ENCODE results near the gene SLC7A9.
"Not testable (repeated sequence)": the region's sequence is repeated elsewhere in the genome, so short reads cannot be mapped to it uniquely, and the experiment has no call there.

Gene SLC7A9

DNA sequence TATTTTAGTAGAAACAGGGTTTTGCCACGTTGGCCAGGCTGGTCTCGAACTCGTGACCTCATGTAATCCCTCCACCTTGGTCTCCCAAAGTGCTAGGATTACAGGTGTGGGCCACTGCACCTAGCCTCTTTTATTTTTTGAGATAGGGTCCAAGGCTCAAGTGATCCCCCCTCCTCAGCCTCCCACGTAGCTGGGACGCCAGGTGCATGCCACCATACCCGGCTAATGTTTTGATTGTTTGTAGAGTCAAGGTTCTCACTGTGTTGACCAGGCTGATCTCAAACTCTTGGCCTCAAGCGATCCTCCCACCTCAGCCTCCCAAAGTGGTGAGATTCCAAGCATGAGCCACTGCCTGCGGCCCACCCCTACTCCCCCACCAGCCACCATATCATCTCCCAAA is 6.3 kb downstream of the SLC7A9 start:
- no peak for DNase-seq

DNA sequence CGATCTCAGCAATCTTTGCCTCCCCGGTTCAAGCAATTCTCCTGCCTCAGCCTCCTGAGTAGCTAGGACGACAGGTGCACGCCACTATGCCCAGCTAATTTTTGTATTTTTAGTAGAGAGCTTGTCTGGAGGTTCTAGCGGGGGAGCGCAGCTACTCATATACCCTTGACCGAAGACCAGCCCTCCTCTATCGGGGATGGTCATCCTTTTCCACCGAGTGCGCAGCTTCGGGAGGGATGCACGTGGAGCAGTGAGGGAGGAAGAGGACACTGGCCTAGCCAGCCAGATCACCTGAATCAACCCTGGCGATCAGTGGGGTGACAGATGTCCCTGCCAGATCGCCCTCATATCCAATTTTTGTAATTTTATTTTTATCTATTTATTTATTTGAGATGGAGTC is 6.8 kb downstream of the SLC7A9 start:
- DNase-seq, result no peak

DNA sequence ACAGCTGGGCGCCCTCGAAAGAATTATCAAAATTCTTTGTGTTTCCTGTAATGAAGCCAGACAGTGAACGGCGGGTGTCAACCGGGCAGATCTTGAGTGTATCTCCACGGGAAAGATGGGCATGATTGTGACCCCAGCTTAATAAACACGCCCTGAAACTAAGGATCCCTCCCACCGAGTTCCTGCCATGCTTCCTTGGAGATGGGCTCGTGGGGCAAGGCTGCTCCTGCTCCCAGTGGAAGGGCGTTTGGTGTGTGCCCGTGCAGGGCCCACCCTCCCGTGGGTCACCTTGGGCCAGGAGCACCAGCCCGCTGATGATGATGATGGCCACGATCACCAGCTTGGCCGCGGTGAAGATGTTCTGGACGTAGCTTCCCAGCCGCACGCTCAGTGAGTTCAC is 7.4 kb downstream of the SLC7A9 start:
- no peak for DNase-seq

DNA sequence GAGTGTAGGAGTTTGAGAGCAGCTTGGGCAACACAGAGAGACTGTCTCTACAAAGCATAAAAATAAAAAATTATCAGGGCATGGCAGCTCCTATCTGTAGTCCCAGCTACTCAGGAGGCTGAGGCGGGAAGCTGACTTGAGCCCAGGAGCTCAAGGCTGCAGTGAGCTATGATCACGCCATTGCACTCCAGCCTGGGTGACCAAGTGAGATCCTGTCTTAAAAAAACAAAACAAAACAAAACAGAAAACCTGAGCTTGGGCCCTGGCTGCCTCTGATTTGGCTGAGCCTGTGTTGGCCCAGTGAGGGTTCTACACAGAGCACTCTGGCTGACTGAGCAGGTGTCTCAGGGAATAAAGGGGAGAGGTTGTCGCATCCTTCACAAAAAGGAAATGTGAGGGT is 8.0 kb downstream of the SLC7A9 start:
- DNase-seq, result no peak

DNA sequence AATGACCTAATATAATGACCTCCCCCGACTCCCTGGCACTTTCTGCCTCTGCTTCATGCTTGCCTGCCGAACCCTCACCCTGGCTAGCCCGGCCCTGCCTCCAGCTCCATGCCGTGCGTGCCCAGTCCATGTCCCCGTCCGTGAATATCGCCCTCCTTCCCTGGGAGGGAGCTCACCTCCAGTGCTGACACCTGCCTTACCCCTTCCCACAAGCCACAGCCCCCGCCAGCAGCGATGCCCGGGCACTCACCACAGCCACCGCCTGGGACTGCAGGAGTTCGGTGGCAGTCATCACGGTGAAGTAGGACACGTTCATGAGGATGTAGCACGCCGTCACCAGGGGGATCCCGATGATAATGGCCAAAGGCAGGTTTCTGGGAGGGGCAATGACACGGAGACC is 10.0 kb downstream of the SLC7A9 start:
- DNase-seq, result no peak

DNA sequence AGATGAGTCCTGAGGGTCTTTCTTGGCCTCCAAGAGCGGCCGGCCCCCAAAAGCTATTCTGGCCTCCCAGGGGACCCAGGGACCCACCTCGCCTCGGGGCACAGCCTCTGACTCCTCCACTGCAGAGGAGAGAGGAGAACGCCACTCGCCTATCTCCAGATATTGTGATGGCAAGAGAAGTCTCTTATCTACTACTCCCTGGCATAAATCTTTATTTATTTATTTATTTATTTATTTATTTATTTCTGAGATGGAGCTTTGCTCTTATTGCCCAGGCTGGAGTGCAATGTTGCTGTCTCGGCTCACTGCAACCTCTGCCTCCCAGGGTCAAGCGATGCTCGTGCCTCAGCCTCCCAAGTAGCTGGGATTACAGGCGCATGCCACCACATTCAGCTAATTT is 11.0 kb downstream of the SLC7A9 start:
- DNase-seq, result no peak

DNA sequence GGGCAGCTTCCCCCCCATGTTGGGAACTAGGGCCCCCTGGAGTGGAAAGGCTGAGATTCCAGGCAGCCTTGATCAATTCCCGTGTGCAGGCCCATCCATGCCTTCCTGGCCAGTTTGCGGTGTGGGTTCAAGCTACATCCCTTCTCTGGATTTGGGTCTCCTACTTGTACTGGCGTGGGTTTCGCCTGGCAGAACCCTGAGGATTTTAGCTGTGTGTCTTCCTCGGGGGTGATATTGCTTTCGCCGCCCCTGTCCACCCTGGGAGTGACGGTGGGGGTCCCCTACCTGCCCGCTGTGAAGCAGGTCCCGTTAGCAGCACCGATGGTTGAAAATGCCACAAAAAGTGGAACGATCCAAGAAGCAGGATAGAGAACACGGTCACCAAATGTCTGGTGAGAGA is 11.4 kb downstream of the SLC7A9 start:
- no peak for DNase-seq

DNA sequence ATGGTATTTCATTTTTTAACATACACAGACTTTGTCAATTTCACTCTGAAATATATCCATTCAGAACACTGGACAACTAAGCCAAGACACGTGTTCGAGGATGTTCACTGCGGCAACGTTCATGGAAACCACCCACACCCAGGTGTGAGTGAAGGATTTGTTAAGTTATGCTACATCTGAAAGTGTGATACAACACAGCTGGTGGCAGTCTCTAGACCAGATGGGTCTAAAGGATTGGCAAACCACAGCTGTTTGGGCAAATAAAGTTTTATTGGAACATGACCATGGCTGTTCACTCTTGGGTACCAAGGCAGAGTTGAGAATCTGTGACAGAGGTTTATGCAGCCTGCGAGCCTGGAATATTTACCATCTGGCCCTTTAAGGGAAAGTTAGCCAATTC is 12.0 kb downstream of the SLC7A9 start:
- DNase-seq, result no peak

DNA sequence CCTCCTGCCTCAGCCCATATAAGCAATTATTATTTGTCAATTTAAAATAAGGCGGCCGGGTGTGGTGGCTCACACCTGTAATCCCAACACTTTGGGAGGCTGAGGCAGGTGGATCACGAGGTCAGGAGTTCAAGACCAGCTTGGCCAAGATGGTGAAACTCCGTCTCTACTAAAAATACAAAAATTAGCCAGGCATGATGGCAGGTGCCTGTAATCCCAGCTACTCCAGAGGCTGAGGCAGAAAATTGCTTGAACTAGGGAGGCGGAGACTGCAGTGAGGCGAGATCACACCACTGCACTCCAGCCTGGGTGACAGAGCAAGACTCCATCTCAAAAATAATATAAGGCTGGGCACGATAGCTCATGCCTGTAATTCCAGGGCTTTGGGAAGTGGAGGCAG is 12.7 kb downstream of the SLC7A9 start:
- DNase-seq, result not testable (repeated sequence)

DNA sequence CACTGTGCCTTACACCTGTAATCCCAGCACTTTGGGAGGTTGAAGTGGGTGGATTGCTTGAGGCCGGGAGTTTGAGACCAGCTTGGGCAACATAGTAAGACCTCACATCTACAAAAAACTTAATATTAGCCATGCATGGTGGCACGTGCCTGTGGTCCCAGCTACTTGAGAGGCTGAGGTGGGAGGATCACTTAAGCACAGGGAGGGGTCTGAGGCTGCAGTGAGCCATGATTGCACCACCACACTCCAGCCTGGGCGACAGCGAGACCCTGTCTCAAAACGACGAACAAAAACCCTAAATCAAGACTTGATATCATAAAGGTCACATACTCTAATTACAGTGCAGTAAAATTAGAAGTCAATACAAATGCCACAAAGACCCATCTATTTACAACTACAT is 17.4 kb downstream of the SLC7A9 start:
- DNase-seq, result no peak

DNA sequence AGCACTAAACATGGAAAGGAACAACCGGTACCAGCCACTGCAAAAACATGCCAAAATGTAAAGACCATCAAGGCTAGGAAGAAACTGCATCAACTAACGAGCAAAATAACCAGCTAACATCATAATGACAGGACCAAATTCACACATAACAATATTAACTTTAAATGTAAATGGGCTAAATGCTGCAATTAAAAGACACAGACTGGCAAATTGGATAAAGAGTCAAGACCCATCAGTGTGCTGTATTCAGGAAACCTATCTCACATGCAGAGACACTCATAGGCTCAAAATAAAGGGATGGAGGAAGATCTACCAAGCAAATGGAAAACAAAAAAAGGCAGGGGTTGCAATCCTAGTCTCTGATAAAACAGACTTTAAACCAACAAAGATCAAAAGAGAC is 21.5 kb downstream of the SLC7A9 start:
- DNase-seq, result not testable (repeated sequence)

DNA sequence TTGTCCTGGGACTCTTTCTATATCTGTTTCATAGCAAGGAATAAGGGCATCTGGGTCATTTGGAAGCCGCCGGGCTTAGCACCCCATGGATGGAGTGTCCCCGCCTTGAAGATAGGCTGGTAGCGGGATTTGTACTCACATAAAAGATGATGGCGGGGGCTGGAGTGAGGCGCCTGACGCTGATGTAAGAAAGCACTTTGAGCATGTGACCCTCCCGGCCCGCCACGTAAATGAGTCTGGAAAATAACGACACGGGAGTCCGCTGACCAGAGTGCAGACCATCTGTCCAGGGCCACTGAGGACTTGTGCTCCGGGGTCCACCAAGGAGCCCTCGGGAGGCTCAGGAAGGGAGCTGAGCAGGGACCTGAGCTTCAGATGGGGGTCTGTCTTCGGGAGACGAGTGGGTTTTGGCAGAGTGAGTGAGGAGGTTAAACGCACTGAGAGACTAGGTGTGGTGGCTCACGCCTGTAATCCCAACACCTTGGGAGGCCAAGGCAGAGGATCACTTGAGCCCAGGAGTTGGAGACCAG is 25.8 kb downstream of the SLC7A9 start:
- no peak for DNase-seq

DNA sequence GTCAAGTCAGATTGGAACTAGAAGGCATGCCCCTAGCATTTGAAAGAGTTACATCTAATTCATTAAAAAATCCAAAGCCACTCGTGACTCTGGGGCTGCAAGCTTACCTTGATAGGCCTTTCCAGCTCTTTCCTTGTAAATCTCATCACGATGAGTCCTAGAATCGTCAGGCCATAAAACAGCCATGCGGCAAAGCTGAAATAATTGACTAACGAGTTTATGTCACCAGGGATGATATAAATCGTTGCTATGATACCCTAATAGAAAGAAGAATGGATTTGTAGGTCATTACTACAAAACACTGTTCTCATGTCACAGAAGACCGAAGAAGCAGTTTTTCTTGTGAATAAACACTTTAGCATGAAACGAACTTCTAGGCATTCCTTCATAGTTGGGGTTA is 27.5 kb downstream of the SLC7A9 start:
- DNase-seq, result no peak

DNA sequence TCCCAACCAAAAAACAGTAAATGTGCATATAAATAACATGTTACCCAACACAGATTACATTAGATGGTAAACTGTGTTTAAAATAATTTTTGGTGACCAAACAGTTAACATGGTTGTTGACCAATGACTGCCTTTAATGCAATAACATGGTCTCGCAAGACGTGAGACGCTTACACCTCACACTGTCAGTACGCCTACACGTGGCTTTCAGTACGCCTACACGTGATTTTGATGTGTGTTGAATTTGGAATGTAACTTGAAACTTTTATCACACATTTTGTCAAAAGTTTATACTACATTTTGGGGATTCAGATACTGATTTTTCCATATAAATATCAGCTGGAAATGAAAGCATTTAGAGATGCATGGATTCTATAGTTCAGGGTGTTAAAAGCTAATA is 32.0 kb downstream of the SLC7A9 start:
- no peak for DNase-seq

DNA sequence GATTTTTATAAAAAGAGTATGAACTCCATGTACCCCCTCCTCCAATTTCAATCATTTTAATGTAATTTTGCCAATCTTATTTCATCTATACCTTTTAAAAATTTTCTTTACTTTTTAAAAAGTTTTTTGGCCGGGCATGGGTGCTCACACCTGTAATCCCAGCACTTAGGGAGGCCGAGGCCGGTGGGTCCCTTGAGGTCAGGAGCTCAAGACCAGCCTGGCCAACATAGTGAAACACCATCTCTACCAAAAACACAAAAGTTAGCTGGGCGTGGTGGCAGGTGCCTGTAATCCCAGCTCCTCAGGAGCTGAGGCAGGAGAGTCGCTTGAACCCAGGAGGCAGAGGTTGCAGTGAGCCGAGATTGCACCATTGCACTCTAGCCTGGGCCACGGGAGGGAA is 36.2 kb downstream of the SLC7A9 start:
- not testable (repeated sequence) for DNase-seq

DNA sequence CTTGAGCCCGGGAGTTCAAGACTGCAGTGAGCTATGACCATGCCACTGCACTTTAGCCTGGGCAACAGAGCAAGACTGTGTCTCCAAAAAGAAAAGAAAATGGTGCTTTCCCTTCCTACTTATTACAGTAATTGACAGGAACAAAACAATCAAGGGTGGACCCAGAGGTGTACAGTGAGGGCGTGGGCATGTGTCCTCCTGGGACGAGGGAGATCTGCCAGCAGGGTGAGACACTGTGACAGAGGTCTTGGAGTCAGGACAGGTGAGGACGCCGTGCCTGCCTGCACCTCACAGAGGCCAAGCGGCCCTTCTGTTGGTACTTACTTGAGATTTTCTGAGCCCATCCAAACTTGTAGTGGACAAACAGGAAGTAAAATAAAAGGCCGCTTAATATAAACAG is 36.7 kb downstream of the SLC7A9 start:
- DNase-seq, result not testable (repeated sequence)

DNA sequence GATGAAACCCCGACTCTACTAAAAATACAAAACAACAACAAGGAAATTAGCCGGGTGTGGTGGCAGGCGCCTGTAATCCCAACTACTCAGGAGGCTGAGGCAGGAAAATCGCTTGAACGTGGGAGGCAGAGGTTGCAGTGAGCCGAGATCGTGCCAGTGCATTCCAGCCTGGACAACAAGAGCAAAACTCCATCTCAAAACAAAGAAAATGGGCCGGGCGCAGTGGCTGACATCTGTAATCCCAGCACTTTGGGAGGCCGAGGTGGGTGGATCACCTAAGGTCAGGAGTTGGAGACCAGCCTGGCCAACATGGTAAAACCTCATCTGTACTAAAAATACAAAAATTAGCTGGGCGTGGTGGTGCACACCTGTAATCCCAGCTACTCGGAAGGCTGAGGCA is 37.5 kb downstream of the SLC7A9 start:
- DNase-seq, result not testable (repeated sequence)

DNA sequence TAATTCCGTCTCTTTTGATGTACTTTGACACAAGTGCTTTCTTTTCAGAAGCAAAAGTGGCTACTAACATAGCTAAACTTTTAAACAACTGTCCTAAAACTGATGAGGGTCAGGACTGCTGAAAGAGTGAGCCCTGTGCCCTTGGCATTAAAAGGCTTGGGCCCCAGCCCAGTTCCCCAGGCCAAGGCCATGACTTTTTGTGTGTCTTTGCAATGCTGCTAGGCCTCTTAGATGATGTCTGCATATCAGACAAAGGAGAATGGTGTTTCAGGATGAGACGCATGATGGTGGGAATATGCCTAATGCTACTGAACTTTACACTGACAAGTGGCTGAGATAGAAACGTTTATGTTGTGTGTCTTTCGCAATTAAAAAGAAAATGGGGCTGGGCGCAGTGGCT is 38.0 kb downstream of the SLC7A9 start:
- no peak for DNase-seq

DNA sequence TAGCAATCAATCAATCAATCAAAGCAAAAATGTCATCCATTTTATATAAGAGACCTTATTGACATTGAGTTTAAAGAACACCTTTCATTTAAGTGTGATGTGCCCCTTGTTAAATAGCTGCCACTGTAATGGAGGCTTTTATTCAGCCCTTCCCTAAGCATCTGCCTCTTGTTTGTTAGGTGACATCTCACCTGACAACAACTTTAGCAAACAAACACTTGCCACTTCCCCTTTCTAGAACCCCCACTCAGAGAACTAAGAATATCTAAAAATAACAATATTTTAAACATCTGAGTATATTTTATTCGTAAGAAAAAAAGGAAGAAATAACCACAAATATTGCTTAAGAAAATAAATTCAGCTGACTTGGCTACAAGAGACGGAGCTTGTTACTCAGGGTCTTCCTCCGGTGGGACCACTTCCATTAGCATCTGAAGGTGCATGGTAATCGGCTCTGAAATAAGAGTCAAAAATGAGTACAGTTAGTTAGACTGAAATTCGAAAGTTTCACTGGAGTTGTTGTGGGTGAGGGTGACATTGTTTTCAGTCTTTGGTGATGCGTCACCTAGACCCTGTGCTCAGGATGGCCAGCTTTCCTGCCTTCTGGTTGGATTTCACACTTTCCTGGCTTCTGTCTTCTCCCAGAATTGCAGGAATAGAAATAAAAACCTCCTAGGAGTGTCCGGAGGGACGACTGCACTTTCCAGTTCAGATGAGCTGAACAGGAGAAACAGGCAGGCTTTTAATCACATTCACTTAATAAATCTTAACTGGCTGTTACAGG is 39.1 kb downstream of the SLC7A9 start:
- no peak for DNase-seq

DNA sequence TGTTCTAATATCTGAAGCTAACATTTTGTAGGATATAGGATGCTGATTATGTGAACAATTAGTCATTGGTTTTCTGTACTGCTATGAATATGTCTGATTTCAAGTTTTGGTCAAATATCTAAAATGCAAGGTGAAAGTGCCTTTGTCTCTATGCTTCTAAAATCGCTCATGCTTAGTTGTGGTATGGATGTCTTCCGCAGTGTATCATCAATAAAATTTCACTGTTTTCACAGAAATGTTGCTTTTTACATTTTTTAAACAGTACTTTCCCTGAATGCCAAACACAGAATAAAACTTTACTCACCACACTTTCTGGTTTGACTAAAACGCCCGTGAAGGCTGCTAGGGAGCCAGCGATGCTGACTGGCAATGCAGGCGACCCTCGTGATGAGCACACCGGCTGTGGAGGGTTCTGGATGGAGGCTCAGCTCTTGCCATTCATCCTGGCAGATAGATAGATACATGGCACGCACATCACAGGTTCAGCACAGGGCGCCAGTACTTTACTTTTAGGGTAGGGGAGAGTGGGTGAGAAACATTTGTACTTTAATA is 40.1 kb downstream of the SLC7A9 start:
- DNase-seq, result no peak

DNA sequence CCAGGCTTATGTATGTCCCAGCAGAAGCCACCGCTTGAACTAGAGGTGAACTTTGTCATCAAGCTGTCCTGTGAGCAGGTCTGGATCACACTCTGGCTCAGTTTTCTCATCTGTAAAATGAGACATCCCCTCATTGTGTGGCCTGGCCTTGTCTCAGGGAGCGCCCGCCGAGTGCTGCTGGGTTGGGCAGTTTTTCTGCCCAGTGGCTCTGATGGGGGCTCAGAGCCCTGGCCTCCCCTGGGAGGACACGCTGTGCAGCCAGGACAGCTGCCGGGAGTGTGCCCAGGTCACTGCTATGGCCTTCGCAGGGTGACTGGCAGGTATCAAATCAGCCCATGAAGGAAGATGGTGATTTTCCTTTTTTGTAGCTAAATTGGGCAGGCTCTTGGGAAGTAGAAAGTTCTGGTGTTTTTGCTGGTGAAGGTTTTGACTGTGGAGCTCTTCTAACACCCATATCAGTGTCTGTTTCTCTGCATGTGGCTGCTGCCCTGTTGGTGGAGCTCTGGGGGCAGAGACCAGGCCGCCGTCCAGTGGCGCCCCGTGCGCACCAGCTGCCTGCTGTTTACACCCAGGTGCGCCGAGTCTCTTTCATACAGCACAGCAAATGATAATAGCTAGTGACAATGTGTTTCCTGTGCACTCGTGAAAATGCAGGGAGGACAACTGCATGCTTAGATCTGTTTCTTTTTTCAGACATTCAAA is 40.8 kb downstream of the SLC7A9 start:
- no peak for DNase-seq

DNA sequence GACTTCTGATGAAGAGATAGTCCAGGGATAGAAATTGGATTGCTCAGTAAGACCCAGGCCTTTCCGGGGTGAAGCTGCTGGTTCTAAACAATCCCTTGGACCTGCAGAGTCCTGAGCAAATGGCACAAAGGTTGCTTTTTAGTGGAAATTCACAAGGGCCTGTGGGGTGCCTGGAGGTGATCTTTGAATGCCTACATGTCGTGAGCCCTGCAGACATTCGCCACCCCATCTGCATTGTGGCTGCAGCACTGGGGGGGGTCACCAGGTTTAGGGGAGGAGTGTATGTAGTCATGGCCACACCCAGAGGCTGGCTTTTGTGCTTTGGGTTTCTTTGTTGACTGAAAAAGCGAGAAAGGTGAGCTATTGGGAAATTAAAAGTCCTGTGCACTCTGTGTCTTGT is 41.4 kb downstream of the SLC7A9 start:
- DNase-seq, result no peak

DNA sequence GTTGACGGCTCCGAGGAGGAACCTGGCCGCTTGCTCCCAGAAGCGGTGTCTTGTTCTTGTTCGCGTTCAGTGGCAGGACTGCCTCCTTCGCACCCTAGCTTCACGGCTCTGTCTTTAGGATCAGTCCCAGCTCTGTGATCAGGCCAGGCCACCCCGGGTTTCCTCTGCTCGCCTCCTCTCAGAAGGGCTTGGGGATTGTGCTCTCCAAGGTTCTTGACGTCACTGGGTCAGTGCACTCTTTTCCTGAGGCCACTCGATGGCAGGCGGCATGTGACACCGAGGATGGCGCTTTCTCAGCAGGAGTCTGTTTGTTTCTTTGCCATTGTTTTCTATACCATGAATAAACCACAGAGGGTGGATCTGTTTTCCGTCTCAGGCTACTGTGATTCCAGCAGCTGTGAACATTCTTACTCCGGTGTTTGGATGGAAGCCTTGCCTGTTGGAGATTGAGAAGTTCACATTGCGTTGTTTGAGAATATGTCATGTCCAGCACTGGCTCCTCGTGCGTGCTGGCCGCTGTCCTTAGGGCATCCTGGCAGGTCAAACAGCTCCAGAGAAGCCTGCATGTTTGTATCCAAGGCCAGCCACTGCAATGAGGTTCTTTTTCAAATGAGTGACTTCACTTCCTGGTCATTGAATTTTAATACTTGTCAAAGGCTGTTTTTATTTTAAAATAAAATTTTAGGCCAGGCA is 44.5 kb downstream of the SLC7A9 start:
- DNase-seq, result no peak
